Measurements from ENCODE around the gene CXCL14.

GRCh38 chr5:135547590-135548254 is 31.1 kb downstream of the CXCL14 start:
- TF ChIP-seq CTCF (IDR thresholded peaks at IDR 0.05) (no peak), POLR2A (IDR thresholded peaks at IDR 0.05) (no peak), POLR2AphosphoS5 (IDR thresholded peaks at IDR 0.05; ENCODE audit: insufficient read depth in 1 of 2, low read depth in 1 of 2) (no peak)
